ENCODE results near the gene VAPB. TPM values are rescaled to one million over a fixed set of nuclear protein-coding genes. Genes with fewer than 3 reads are reported as not detected.

VAPB gene
- total RNA-seq, 1 experiment from 2014 or later: 65.1 TPM

DNA sequence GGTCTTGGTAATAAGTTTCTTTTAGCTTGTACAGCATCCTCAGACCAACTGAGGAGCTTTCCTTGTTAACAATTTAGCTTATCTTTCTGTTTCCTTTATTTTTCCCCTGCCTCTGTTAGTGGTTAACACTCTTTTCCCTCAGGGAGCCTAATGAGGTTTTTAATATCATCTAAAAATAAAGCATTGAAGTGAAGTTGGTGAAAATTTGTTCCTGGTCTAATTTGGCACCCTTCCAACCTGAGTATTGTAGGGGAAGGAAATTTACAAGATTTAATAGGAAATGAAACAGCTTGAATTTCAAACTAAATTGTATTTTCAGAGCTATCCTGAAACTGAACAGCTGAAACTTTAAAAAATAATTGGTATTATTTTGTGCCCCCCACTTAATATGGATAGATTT is 28.1 kb upstream of the VAPB start:
- Mint-ChIP-seq H3K4me3 (no peak overlapping the region), H3K27ac (no peak overlapping the region), H3K27me3 (ENCODE audit: low read depth) (no peaks in the 10 kb centered on the region), H3K4me1 (peaks cover 2% of the 10 kb centered on the region in 2 experiments; a peak in 3 of 4 replicates), H3K9me3 (no peaks in the 10 kb centered on the region), H3K36me3 (ENCODE audit: insufficient read depth in 1 of 3, low read depth in 3 of 3) (peaks cover 5 to 13% (median 12%) of the 10 kb centered on the region in 3 experiments; a peak in 6 of 7 replicates)
- Histone ChIP-seq H3K23me2 (ENCODE audit: insufficient read length, low read depth, low read length, poor library complexity, severe bottlenecking) (no peaks in the 10 kb centered on the region), H3K18ac (ENCODE audit: insufficient read length, low read depth, low read length) (no peak overlapping the region), H3K56ac (ENCODE audit: insufficient read length, low read depth, low read length) (no peak overlapping the region), H3K9me3 (ENCODE audit: control insufficient read depth, low read depth, low read length) (no peaks in the 10 kb centered on the region), H2BK20ac (ENCODE audit: low read depth, low read length, poor library complexity, severe bottlenecking) (no peak overlapping the region), H3K9ac (ENCODE audit: extremely low read depth, insufficient read length, low read length) (no peak overlapping the region), H2BK12ac (ENCODE audit: insufficient read length, low read depth, low read length) (no peak overlapping the region), H3K27ac (ENCODE audit: insufficient read length, low read depth, low read length) (no peak overlapping the region), H3K14ac (ENCODE audit: insufficient read depth, low read length) (no peak overlapping the region), H2AK5ac (ENCODE audit: insufficient read length, low read length) (no peak overlapping the region), H3K79me1 (ENCODE audit: insufficient read depth, low read depth, low read length, poor library complexity, severe bottlenecking) (no peaks in the 10 kb centered on the region), H4K5ac (ENCODE audit: insufficient read length, low read depth, low read length) (no peak overlapping the region), H2BK5ac (ENCODE audit: insufficient read length, low read length) (no peak overlapping the region), H3K23ac (ENCODE audit: insufficient read length, low read depth, low read length) (no peak overlapping the region), H2BK120ac (ENCODE audit: low read depth, low read length, poor library complexity, severe bottlenecking) (no peak overlapping the region), H4K91ac (ENCODE audit: insufficient read length, low read depth, low read length) (no peak overlapping the region), H2BK15ac (ENCODE audit: low read depth, low read length) (no peak overlapping the region), H4K8ac (replicated peaks; ENCODE audit: insufficient read length, low read depth, low read length) (no peak overlapping the region), H4K20me1 (ENCODE audit: control insufficient read depth, insufficient read depth, insufficient read length) (no peaks in the 10 kb centered on the region), H3K27me3 (ENCODE audit: insufficient read depth, low read length) (no peaks in the 10 kb centered on the region), H3K4me1 (ENCODE audit: insufficient read depth, low read length) (no peaks in the 10 kb centered on the region), H3K4me2 (ENCODE audit: insufficient read depth, insufficient read length, low read length) (no peak overlapping the region), H3K79me2 (ENCODE audit: insufficient read depth, low read length) (no peaks in the 10 kb centered on the region), H3K4ac (ENCODE audit: low read depth, low read length) (no peak overlapping the region), H3T11ph (ENCODE audit: low read length) (no peak overlapping the region), H2AFZ (ENCODE audit: low read length) (no peak overlapping the region)
- no peak for DNase-seq
- TF ChIP-seq CTCF (conservative IDR thresholded peaks at IDR 0.05): no peak
